HG03064 (cell line): Measurements from ENCODE around the gene DCAF8.

Experiments used
- ATAC-seq: cut with Tn5 transposase; IDR thresholded peaks from one replicate; pipeline ENCODE4 v1.9.1; 2021; ENCODE audit warnings: low read depth; ENCODE audit not compliant: unreplicated experiment

Gene DCAF8

DNA sequence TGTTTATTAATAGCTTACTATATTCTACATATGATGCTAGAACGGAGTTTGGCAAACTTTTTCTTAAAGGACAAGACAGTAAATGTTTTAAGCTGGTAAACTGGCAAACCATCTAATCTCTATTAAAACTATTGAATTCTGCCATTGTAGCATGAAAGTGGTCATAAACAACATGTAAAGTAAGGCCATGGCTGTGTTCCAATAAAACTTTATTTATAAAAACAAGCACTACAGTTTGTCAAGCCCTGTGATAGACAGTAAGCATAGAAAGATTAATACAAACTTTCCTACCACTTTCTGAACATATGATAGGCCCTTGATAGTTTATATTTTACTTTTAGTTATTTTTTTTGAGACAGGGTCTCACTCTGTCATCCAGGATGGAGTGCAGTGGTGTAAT lies 34.8 kb downstream of the DCAF8 start:
- no peak for ATAC-seq

DNA sequence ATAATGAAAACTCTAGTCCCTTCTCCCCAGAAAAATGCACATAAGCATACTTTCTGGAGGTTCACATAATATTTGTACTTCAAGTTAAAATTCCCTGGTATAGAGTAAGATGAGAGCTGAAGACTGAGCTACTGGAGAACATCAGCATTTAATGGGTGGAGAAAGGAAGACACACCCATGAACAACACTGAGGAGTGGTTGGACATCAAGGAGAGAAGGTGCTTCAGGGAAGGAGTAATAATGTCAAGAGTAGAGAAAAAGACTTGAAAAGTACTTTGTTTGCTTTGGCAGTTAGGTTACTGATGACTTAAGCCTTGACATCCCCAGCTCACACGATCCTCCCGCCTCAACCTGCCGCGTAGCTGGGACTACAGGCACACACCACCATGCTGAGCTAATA lies 35.3 kb downstream of the DCAF8 start:
- no peak for ATAC-seq

DNA sequence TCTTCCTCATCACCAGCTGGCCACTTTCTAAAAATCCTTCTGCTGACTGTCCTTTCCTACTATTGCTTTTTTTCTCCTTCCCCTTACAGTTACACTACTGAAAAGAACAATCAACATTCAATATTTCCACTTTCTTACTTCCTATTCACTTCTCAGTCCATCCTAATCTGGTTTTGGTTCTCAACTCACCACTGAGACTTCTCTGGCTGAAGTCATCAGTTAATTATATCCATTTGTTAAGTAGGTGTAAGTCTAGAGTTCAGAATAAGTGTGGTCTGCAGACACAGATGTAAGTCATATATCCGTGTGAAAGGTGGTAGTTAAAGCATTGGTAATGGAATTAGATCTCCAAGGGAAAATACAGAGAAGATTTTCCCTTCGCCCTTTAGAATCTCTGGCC lies 35.7 kb downstream of the DCAF8 start:
- ATAC-seq = no peak

DNA sequence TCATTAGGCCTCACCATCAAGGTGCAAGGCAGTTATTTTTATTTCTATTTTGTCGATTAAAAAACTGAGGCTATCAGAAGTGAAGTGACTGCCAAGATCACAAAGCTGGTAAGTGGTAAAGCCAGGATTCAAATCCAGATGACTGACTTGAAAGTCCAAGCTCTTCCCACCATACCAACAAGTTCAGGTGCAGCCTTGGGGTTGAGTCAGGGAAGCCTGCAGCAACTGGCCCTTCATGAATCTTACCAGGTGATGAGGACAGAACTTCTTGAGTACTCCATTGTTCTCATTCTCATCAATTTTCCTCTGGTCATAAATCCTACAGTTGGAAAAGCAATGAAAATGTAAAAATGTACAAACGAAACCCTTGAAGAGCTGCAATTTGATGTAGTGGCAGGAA lies 37.0 kb downstream of the DCAF8 start:
- no peak for ATAC-seq

DNA sequence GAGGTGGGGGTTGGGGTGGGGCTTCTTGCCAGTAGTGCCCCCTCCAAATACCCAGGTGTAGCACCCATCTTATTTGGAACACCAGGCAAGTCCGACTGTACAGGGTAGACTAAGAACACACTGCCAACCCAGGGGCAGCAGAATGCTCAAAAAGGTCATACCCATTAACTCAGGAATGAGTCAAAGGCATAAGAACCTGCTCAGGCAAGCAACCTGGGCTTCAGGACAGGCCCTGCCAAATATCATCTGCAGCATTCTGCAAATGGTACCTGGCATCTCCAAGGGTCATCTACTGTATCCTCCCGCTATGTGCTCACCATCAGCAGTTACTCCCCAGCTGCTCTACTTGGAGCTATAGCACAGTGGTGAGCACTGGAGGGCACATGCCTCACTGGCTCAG lies 37.7 kb downstream of the DCAF8 start:
- no peak for ATAC-seq

DNA sequence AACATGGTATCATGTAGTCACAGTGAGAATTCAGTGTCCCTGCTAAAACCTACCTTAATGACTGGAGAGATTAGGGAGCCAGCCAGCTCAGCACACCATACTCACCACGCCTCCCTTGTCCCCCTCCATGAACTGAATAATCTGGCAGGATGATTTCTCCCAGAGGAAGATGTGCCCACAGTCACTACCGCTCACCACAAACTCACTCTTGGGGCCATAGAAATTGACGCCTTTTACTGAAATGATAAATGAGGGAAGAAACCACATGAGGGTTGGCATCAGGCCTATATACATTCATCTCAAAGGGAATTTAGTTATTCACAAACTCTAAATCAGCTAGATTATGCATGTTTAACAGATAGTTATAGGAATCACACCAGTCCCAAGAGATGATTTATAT lies 39.8 kb downstream of the DCAF8 start:
- ATAC-seq = no peak

DNA sequence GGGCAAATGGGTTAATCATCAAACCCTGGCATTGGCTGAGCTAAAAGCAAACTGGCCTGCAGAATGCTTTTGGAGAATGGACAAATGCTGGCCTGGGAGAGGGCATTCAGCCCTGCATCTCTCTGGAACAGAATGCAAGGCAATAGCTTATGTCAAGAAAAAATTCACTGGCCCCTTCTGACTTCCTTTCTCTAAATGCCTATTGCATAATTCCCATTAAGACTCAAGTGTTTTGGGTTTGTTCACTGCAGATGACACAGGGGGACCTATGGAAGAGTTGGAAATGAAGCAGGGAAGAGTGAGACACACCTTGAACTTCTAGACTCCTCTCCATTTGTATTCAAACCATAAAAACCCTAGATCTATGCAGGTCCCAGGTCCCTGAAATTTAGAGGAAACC lies 41.3 kb downstream of the DCAF8 start:
- ATAC-seq = no peak

DNA sequence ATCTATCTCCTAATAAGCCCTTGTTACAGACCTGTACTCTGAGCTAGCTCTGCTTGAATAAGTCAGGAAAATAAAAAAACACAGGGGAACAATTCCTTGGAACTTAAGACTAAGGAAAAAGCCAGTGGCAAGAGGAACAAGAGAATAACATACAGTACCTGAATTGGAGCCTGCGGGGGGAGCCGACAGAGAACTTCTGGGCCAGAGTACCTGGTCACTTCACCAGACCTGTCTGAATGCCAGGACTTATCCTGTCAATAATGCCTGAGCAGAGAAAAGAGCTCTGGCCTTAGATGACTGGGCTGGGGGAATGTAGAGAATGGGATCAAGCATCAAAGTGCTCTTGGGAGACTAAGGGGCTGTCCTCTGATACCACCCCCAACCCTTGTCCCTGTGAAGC lies 42.0 kb downstream of the DCAF8 start:
- no peak for ATAC-seq

DNA sequence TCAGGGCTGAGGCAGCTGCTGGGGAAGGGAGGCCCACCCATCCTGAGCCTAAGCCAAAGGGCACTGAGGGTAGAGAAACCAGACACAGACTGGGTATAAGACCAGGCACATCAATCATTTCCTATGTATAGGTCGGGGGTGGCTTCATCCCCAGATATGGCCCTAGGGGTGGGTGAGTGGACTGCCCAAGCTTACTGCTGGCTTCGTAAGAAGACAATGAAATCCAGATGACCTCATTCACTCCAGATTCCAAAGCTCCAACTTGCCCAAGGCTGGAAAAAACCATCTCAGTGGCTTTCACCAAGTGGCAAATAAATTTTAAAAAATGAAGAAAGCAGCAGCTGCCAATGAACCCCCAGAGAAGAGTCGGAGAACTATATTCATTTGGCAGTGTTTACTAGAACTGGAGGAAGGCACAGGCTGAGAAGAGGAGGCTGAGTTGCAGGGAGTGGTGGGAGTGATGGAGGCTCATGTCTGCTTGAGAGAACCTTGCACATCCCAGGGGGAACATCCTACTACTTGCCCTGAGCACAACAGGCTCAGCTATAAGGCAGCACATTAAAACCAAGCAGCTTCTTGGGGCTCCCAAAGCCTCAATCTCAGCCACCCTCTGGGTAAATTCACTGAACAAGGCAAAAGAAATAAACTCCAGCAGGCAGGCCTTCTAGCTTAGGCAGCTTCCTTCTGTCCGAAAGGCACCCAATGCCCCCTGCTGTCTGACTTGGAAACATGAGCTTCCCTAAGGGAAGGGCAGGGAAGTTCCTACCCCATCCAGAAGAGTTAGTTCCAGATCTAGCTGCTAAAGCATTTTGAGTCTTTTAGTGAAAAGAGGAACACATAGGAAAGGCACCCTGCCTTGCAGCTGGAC lies 43.1 kb downstream of the DCAF8 start:
- ATAC-seq = no peak

DNA sequence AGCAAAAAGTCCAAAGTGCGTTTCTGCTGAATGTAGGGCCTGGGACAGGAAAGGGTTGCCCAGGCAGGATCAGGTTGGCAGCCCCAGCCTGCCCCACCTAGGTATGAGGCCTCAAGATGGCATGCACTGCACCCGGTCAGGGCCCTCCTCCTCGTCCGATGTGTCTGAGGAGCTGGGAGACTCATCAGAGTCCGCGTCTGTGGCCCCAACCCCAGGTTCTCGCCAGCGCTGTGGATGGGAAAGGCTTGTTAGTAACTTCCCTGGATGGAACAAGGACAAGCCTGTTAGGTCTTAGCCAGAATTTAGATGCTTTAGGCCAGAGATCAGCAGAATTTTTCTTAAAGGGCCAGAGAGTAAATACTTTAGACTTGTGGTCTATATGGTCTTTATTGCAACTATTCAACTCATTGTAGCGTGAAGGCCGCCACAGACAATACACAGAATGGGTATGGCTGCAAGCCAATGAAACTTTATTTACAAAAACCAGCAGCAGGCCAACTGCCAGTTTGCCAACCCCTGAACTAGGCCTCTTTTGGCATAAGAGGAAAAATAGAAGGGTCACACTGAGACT lies 44.8 kb downstream of the DCAF8 start:
- ATAC-seq = no peak

DNA sequence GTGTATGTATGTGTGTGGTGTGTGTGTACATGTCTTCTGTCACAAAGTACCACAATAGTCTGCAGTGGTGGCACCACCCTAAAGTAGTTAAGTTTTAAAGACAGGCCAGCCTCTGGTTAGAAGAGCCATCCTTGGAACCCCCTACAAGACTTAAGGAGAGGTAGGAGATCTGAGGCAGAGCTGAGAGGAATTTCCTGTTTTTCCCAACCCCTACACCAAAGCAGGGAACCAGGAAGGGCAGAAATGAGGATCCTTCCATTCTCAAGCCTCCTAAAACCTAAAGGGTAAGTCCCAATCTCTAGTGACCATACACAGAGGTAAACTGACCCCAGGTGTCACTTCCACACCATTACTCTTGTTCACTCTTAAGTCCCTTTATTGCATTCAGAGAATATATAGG lies 46.0 kb downstream of the DCAF8 start:
- no peak for ATAC-seq

DNA sequence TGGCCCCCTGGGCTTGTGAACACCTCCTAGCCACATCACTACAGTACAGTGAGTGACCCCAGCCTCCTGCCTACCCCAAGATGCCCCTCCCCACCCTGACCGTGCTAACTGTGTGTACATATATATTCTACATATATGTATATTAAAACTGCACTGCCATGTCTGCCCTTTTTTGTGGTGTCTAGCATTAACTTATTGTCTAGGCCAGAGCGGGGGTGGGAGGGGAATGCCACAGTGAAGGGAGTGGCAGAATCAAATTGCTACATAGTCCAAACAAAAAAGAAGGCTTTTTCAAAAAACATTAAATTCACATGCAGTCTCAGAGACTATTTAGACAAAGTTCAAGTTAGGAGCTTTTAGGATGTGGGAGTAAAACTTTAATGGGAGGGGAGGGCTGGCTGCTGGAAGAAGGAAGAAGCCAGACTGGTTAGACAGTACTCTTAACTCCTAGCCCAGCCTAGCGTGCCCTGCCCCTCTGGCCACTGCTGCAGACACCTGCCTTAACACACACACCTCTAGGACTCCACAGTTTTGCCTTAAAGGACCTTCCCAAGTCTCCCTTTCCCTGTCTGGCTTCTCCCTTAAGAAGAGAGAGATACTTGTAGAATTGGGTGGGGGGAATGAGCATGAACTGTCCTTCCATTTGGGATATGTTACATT lies 47.7 kb downstream of the DCAF8 start:
- ATAC-seq = no peak

DNA sequence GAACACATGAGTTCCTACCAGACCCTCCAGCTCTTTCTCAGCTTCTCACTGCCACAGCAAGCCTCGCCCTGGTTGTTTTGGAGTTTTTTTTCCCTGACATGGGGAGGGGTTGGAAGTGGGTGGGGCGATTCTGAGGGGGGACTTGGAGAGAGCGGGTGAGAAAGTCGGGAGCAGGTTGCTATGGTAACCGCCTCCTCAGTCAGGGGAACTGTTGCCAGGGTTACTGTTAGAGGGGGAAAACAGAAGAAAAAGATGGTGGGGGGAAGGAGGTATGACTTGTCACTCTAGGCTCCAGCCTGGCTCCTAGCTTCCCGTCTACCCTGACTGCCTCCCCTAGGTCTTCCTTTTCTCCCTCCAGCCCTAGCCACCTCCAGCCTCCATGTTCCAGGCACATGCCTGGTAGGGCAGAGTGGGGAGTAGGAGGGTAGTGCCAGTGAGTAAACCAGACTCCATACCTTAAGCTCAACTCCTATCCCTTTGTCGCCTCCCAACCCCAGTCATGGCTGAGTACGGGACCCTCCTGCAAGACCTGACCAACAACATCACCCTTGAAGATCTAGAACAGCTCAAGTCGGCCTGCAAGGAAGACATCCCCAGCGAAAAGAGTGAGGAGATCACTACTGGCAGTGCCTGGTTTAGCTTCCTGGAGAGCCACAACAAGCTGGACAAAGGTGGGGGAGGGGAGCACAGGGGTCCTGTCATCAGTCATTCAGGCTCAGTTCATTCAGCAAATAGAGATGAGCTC lies 51.1 kb downstream of the DCAF8 start:
- ATAC-seq = no peak

DNA sequence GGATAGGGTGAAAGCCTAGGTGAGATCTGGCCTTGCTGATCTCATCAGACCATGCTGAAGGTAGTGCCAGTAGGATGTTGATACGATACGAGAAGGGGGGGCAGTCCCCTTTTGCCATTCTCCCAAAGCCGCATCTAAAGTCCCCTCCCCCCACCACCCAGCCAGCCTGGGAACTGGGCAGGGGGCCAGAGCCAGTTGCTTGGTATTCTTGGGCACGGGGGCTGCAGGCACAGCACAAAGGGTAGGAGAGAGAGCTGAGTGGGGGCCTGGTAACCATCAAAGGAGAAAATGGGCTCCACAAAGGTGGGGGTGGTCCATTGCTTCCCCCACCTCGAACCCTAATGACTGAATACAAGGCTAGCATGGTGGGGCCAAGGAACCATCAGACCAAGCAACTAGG lies 51.8 kb downstream of the DCAF8 start:
- ATAC-seq = no peak

DNA sequence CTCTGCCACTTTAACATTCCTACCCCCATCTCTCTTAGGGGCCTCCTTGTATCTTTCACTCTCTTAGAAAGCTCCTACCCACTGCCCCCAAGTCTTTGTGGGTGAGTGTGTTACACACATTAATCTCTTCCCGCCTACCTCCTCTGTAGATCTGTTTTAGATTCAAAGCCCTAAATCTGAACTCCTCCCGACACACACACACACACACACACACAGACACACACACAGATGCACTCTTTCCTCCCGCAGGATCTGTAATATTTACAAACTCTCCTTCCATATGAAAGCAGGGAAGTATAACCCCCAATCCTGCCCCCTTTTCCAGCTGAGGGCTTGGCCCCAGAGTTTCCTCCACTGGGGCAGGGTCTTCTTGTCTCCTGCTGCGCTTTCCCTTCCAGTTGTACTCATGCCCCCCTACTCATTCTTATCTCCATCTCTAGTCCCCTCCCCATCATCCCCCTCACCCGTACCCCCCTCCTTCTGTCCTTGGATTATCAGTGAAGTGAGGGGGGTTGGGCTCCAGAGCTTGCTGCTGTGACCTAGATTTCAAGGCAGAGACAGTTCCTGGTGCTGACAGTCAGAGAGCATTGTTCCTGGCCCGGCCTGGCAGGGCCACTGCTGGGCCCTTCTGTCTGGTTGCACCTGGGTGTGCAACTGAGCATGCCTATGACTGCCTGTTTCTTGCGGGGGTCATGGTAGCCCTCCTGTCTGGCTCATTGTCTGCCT lies 52.9 kb downstream of the DCAF8 start:
- no peak for ATAC-seq

DNA sequence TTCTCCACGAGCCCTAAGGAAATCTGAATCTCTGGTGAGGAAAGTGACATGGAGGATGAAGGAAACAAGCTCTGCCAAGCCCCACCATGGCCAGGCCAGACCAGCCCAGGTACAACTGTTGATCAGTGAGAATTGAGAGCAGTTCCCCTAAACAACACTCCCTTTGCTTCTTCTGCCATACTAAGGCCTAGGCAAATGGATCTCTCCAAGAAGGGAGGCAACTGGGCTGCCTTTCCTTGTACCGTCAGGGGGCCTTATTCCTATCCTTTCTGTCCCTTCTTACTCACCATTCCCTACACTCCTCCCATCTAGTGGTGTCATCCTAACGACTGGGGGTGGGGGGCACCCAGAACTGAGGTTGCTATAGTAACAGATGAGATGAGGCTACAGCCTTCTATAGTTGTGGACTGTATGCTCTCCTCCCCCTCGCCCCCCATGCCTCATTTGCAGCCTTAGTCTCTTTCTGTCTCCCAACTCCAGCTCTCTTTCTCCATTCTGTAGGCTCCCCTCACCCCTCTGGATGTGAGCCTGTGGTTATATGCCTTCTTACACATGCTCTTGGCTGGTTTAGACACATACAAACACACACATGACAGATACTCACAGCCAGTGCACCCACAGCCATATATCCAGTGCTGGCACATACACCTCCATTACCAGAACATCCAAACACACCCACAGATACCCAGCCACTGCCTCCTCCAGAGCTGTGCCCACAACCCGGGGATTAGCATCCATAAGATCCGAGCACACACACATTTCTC lies 53.6 kb downstream of the DCAF8 start:
- ATAC-seq = no peak

DNA sequence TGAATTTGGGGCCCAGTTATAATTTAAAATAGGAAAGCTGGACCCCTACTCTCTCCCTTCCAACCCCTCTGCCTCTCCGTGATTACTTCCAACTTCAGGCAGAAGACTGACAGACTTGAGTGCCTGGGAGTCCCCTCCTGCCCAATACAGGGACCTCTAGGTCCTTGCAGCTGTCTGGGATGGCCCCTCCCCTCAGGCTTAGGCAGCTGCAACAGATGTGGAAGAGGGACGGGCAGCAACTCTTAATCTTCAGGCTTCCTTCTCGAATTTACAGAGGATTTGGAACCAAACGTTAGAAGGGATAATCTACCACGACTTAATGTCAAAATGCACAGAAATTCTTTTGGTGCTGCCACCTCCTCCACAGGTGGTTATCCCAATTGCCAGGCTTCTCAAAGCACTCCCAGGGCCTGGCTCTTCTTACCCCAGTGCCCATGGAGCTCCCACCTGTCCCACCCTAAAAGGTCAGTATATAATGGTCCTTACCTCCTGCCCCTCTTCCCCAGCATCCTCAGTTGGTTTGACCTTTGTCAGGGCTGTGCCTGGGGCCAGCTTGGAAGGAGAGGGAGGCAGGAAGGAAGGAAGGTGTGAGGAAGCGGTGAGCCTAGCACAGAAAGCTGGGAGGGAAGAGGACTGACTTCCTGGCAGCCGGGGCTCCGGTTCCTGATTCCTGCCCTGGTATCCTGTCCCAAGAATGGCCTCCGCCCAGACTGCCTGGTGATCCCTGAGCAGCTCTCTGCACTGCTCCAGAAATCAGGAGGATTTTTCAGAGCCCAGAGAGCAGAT lies 54.4 kb downstream of the DCAF8 start:
- ATAC-seq = no peak

DNA sequence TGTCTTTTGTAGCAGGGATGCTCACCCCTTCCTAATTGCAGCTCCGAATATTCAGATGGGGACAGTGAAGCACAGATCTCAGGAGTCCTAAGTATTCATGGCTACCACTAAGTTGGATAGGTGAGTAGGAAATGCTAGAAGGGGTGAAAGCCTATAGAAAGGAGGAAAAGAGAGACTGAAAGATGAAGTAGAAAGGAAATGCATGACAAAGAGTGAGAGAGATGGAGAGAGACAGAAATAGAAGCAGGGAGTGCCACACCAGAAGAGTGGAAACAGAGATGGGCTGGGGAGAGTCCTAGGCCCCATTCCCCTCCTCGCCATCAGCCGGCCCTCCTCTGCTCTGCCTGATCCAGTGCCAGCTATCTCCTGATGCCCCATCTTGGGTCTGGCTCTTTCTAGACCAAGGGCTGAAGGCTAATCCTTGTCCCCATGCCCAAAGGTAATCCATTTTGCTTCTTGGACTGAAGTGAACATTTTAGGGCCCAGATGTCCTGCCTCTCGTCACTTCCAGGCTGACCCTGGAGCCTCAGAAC lies 55.2 kb downstream of the DCAF8 start:
- no peak for ATAC-seq
